ENCODE results near the gene LYPD3. TPM values are rescaled to one million over a fixed set of nuclear protein-coding genes. Genes with fewer than 3 reads are reported as not detected.

Gene LYPD3
- total RNA-seq, result 0.44 and 0.75 TPM in 2 replicates

GRCh38 chr19:43465468-43466120, at the start of gene LYPD3:
Gene LYPD3, minus strand, starts transcription at chr19:43465608. Its CDS starts 37 bp downstream, at chr19:43465571.

GRCh38 chr19:43504426-43505185, 39.2 kb upstream of the LYPD3 start, which contains the start of gene PHLDB3:
Gene PHLDB3, minus strand, starts transcription at chr19:43504746. Its CDS starts 628 bp downstream, at chr19:43504118.

GRCh38 chr19:43414554-43414953, 50.9 kb downstream of the LYPD3 start, which contains the start of gene TEX101:
Gene TEX101, plus strand, starts transcription at chr19:43414890. Its CDS starts 1,030 bp downstream, at chr19:43415920.

Other genes starting within 250 kb of the LYPD3 start
- not detected in 2 replicates for gene PSG9, start 196.1 kb downstream of the LYPD3 start, total RNA-seq
- gene CD177, start 111.9 kb downstream of the LYPD3 start, total RNA-seq, result not detected in 2 replicates
- gene TEX101, start 50.7 kb downstream of the LYPD3 start, total RNA-seq, result not detected in 2 replicates
- gene PHLDB3, start 39.1 kb upstream of the LYPD3 start, total RNA-seq, result 5.9 and 14.7 TPM in 2 replicates
- gene ETHE1, start 61.6 kb upstream of the LYPD3 start, total RNA-seq, result 30.5 and 39.4 TPM in 2 replicates
- gene ZNF575, start 67.6 kb upstream of the LYPD3 start, total RNA-seq, result 0.15 and 0.25 TPM in 2 replicates
- gene XRCC1, start 109.9 kb upstream of the LYPD3 start, total RNA-seq, result 17.7 and 23.3 TPM in 2 replicates
- gene PINLYP, start 110.2 kb upstream of the LYPD3 start, total RNA-seq, result 1.4 and 1.9 TPM in 2 replicates
- 10.7 and 36.8 TPM in 2 replicates for gene IRGQ, start 130.5 kb upstream of the LYPD3 start, total RNA-seq
- 7.0 and 12.8 TPM in 2 replicates for gene ZNF576, start 131.0 kb upstream of the LYPD3 start, total RNA-seq
- gene SRRM5, start 146.5 kb upstream of the LYPD3 start, total RNA-seq, result 0.06 TPM in 1 of 2 replicates, not detected in the other
- gene ZNF428, start 154.0 kb upstream of the LYPD3 start, total RNA-seq, result 38.2 and 38.6 TPM in 2 replicates
- gene CADM4, start 174.2 kb upstream of the LYPD3 start, total RNA-seq, result 0.81 and 1.2 TPM in 2 replicates
- 36.4 and 50.4 TPM in 2 replicates for gene PLAUR, start 204.6 kb upstream of the LYPD3 start, total RNA-seq